ENCODE results near the gene WNT3A. TPM values are rescaled to one million over a fixed set of nuclear protein-coding genes. Genes with fewer than 3 reads are reported as not detected.
A peak's percentile ranks its signal among the peaks of the same experiment; 100 is the strongest.

WNT3A gene
- total and polyA plus RNA-seq, 2 donors (not counting 3 experiments of a cell fraction or from before 2014, with no cell fraction given) = not detected

- ChIA-PET CTCF (interaction anchor here (0.6 to 2.3 kb wide), 9 partner anchors 17 to 731 kb away, joined by 3 to 13 read pairs (median 4); partner anchors contain the start of genes MRPL55 and RHOU), POLR2A (no interaction called here)
- Histone ChIP-seq H2AFZ (ENCODE audit: low read depth, low read length) (no peak overlapping the region), H3K79me2 (ENCODE audit: control insufficient read depth, insufficient read depth, low read length) (no peaks in the 10 kb centered on the region), H3K36me3 (ENCODE audit: control insufficient read depth in 2 of 2, extremely low read depth in 1 of 2, insufficient read depth in 2 of 2, low read length in 2 of 2) (no peaks in the 10 kb centered on the region), H3K9me1 (replicated peaks; ENCODE audit: control insufficient read depth, extremely low read depth, insufficient read depth, low read length) (no peaks in the 10 kb centered on the region), H3K4me3 (replicated peaks in 1 of 3; ENCODE audit: insufficient read depth in 1 of 3, low read depth in 1 of 3, low read length in 3 of 3) (no peak overlapping the region), H4K20me1 (replicated peaks; ENCODE audit: control insufficient read depth, extremely low read depth, insufficient read depth, low read length) (no peaks in the 10 kb centered on the region), H3K9me3 (replicated peaks; ENCODE audit: control insufficient read depth, insufficient read depth, low read length) (no peaks in the 10 kb centered on the region), H3K27ac (ENCODE audit: insufficient read depth, low read depth, low read length) (no peak overlapping the region), H3K4me1 (ENCODE audit: control insufficient read depth, extremely low read depth, insufficient read depth, low read length) (no peaks in the 10 kb centered on the region), H3K4me2 (ENCODE audit: insufficient read depth, low read length) (no peak overlapping the region), H3K27me3 (ENCODE audit: control insufficient read depth in 2 of 2, insufficient read depth in 2 of 2, low read length in 2 of 2) (peaks cover 41 to 46% of the 10 kb centered on the region in 2 experiments), H3K9ac (replicated peaks; ENCODE audit: extremely low read depth, insufficient read depth, low read length) (no peak overlapping the region)
- FAIRE-seq (no peak), DNase-seq (ENCODE audit: low read depth, low spot score) (no peak)
- dilution Hi-C loops (cut with MboI; ENCODE audit: extremely low pct_ligation_motif_present, low sequenced_read_pairs) (no loop called here), intact Hi-C loops (cut with micrococcal nuclease) (loop anchor here (5.0 kb wide), 1 partner anchor 78 kb away; the partner anchor contains the start of gene ARF1)
- TF ChIP-seq CTCF (IDR thresholded peaks at IDR 0.05; ENCODE audit: extremely low read depth in 1 of 2, insufficient read depth in 1 of 2, low read depth in 1 of 2, low read length in 2 of 2) = peak; percentile 8 to 48
- TF ChIP-seq POLR2A (IDR thresholded peaks at IDR 0.05; ENCODE audit: low read depth, low read length) = no peak
- no peak for TF ChIP-seq EZH2 (IDR thresholded peaks at IDR 0.05; ENCODE audit: borderline replicate concordance, low read depth, low read length, severe bottlenecking)
- TF ChIP-seq MYC (IDR thresholded peaks at IDR 0.05; ENCODE audit: low read depth, low read length) = no peak
- no TSS peak for BruUV-seq (replicated peaks)
These were observed 2.4 kb upstream of the WNT3A start for GRCh38 chr1:228004331-228004855.

- CTCF ChIA-PET = interaction anchor here (0.6 to 2.3 kb wide), 7 partner anchors 51 to 730 kb away, joined by 3 to 13 read pairs (median 5); partner anchors contain the start of genes MRPL55 and RHOU
- TF ChIP-seq MAX (IDR thresholded peaks at IDR 0.05; ENCODE audit: insufficient read depth, insufficient read length) (no peak), FOS (IDR thresholded peaks at IDR 0.05; ENCODE audit: borderline replicate concordance, insufficient read depth, low read length) (no peak), EZH2 (IDR thresholded peaks at IDR 0.05; ENCODE audit: borderline replicate concordance, low read depth, low read length, severe bottlenecking) (no peak), CTCF (IDR thresholded peaks at IDR 0.05; ENCODE audit: extremely low read depth in 1 of 2, insufficient read depth in 1 of 2, low read depth in 1 of 2, low read length in 2 of 2) (peak in 1 of 2 donors; percentile 1), POLR2A (IDR thresholded peaks at IDR 0.05; ENCODE audit: low read depth, low read length) (no peak), GATA2 (IDR thresholded peaks at IDR 0.05; ENCODE audit: insufficient read depth, insufficient read length, low read depth, low read length) (no peak), POLR2AphosphoS5 (IDR thresholded peaks at IDR 0.05; ENCODE audit: insufficient read depth, low read depth, low read length) (no peak), MYC (IDR thresholded peaks at IDR 0.05; ENCODE audit: low read depth, low read length) (no peak)
- intact Hi-C loops (cut with micrococcal nuclease) (loop anchor here (5.0 kb wide), 1 partner anchor 77 kb away; the partner anchor contains the start of gene ARF1), dilution Hi-C loops (cut with MboI; ENCODE audit: extremely low pct_ligation_motif_present, low sequenced_read_pairs) (no loop called here)
- H3K4me2 ChIP-seq (ENCODE audit: insufficient read depth, low read length) = no peak overlapping the region
- peaks cover 46 to 51% of the 10 kb centered on the region in 2 experiments for H3K27me3 ChIP-seq (ENCODE audit: control insufficient read depth in 2 of 2, insufficient read depth in 2 of 2, low read length in 2 of 2)
- no peaks in the 10 kb centered on the region for H3K4me1 ChIP-seq (ENCODE audit: control insufficient read depth, extremely low read depth, insufficient read depth, low read length)
- H3K79me2 ChIP-seq (ENCODE audit: control insufficient read depth, insufficient read depth, low read length) = no peaks in the 10 kb centered on the region
- FAIRE-seq (no peak), DNase-seq (ENCODE audit: low read depth, low spot score) (no peak)
- H3K27ac ChIP-seq (ENCODE audit: insufficient read depth, low read depth, low read length) = no peak overlapping the region
- no peaks in the 10 kb centered on the region for H3K9me3 ChIP-seq (replicated peaks; ENCODE audit: control insufficient read depth, insufficient read depth, low read length)
- H3K4me3 ChIP-seq (replicated peaks in 1 of 3; ENCODE audit: insufficient read depth in 1 of 3, low read depth in 1 of 3, low read length in 3 of 3) = no peak overlapping the region
- H4K20me1 ChIP-seq (replicated peaks; ENCODE audit: control insufficient read depth, extremely low read depth, insufficient read depth, low read length) = no peaks in the 10 kb centered on the region
- H3K9me1 ChIP-seq (replicated peaks; ENCODE audit: control insufficient read depth, extremely low read depth, insufficient read depth, low read length) = no peaks in the 10 kb centered on the region
- no peak overlapping the region for H3K9ac ChIP-seq (replicated peaks; ENCODE audit: extremely low read depth, insufficient read depth, low read length)
- H3K36me3 ChIP-seq (ENCODE audit: control insufficient read depth in 2 of 2, extremely low read depth in 1 of 2, insufficient read depth in 2 of 2, low read length in 2 of 2) = no peaks in the 10 kb centered on the region
- BruUV-seq (replicated peaks) = no TSS peak
- POLR2A ChIA-PET = no interaction called here
- no peak overlapping the region for H2AFZ ChIP-seq (ENCODE audit: low read depth, low read length)
These were observed 1.8 kb upstream of the WNT3A start for GRCh38 chr1:228004856-228005462.

Measured in endothelial cell of umbilical vein (primary cell).